T-cell (primary cell): ENCODE results near the gene ATL1. TPM values are rescaled to one million over a fixed set of nuclear protein-coding genes. Genes with fewer than 3 reads are reported as not detected.

Experiments
- ATAC-seq, 4 experiments: fragments of 200-7000 bp in 3 of 4; fragments of 150-1000 bp in 1 of 4; cut with Tn5 transposase; replicated peaks in 1 of 4; 1 replicate in 3 of 4; 2 replicates in 1 of 4; pipeline ENCODE4 v1.10.0; 2021; ENCODE audit warnings: moderate library complexity in 3 of 4, mild to moderate bottlenecking in 2 of 4, moderate number of reproducible peaks in 1 of 4
- CTCF ChIA-PET, 2 donors: fragments of 300-600 bp; sonication (Branson Sonifier 250); formaldehyde crosslinking; loops; one replicate each; lab custom pipeline; 2022; ENCODE audit warnings: antibody characterized with exemption in 2 of 2; lab: Charles Lee
- POLR2A ChIA-PET, 2 donors: fragments of 300-600 bp; sonication (Branson Sonifier 250); formaldehyde crosslinking; loops; one replicate each; lab custom pipeline; 2022; ENCODE audit warnings: antibody characterized with exemption in 2 of 2; lab: Charles Lee
- DNase-seq, 35 experiments: peaks; one replicate each; pipeline versions ENCODE4 v3.0.0 to v3.0.0-alpha.2; 2013 to 2023
- H3K27ac ChIP-seq: one replicate; pipeline ENCODE4 v1.5.1; 2013; ENCODE audit warnings: low read length
- H3K27me3 ChIP-seq, 2 experiments: replicated peaks in 1 of 2; 1 replicate in 1 of 2; 2 replicates in 1 of 2; pipeline versions ENCODE4 v1.6.1 to v1.7.0; 2013; ENCODE audit warnings: low read length in 1 of 2, mixed read lengths in 1 of 2; ENCODE audit not compliant: control insufficient read depth in 2 of 2, insufficient read depth in 2 of 2; ENCODE audit errors: extremely low read depth in 1 of 2
- H3K36me3 ChIP-seq, 2 donors: 1 replicate in 1 of 2; 2 replicates in 1 of 2; pipeline versions ENCODE4 v1.6.1 to v1.7.0; 2013; ENCODE audit warnings: low read length in 1 of 2; ENCODE audit not compliant: control insufficient read depth in 2 of 2, insufficient read depth in 1 of 2; ENCODE audit errors: extremely low read depth in 1 of 2
- H3K4me1 ChIP-seq, 2 experiments: 1 replicate in 1 of 2; 2 replicates in 1 of 2; pipeline versions ENCODE4 v1.6.1 to v1.7.0; 2013; ENCODE audit warnings: low read length in 2 of 2, mixed read lengths in 1 of 2; ENCODE audit not compliant: insufficient read depth in 2 of 2, control insufficient read depth in 1 of 2; ENCODE audit errors: extremely low read depth in 1 of 2
- H3K4me3 ChIP-seq, 2 donors: 1 replicate in 1 of 2; 2 replicates in 1 of 2; pipeline versions ENCODE4 v1.5.1 to v1.7.0; 2013; ENCODE audit warnings: mild to moderate bottlenecking in 2 of 2, low read length in 1 of 2, moderate library complexity in 1 of 2; ENCODE audit not compliant: control insufficient read depth in 1 of 2; ENCODE audit errors: extremely low read depth in 1 of 2
- H3K9me3 ChIP-seq: 2 replicates; pipeline ENCODE4 v1.7.0; 2013
- H3K27ac Mint-ChIP-seq, 2 donors: one replicate each; pipeline ENCODE4 v1.8.0; 2020 to 2021; ENCODE audit warnings: mild to moderate bottlenecking in 2 of 2, mixed read lengths in 2 of 2
- H3K27me3 Mint-ChIP-seq, 2 donors: one replicate each; pipeline ENCODE4 v1.8.0; 2021 to 2022; ENCODE audit warnings: mixed read lengths in 2 of 2
- H3K36me3 Mint-ChIP-seq: one replicate; pipeline ENCODE4 v1.8.0; 2021; ENCODE audit warnings: mixed read lengths
- H3K4me1 Mint-ChIP-seq, 3 donors: one replicate each; pipeline ENCODE4 v1.8.0; 2020 to 2022; ENCODE audit warnings: mixed read lengths in 3 of 3, mild to moderate bottlenecking in 1 of 3
- H3K4me3 Mint-ChIP-seq, 3 donors: one replicate each; pipeline ENCODE4 v1.8.0; 2020 to 2022; ENCODE audit warnings: mild to moderate bottlenecking in 3 of 3, mixed read lengths in 3 of 3, moderate library complexity in 3 of 3
- H3K9me3 Mint-ChIP-seq, 3 donors: one replicate each; pipeline ENCODE4 v1.8.0; 2020 to 2022; ENCODE audit warnings: mixed read lengths in 3 of 3
- WGBS: methylation state at CpG from one replicate; pipeline ENCODE4 v1.1.5; 2013; ENCODE audit warnings: missing lambda C conversion rate; ENCODE audit not compliant: insufficient coverage; 5-methylcytosine and 5-hydroxymethylcytosine counted together
- total RNA-seq, 35 experiments: library from RNA in 6 of 35; stranded (reverse) in 6 of 35; fragments of 120-200 nt in 1 of 35; gene quantifications; one replicate each; pipeline versions ENCODE4 v1.2.1 to v1.2.4 and lab custom pipeline; 2013 to 2026

ATL1 gene
- total RNA-seq, 5 donors from 2014 or later (not counting 1 experiment from before 2014, with no cell fraction given) = 1.2 to 3.2 (median 2.1) TPM

DNA sequence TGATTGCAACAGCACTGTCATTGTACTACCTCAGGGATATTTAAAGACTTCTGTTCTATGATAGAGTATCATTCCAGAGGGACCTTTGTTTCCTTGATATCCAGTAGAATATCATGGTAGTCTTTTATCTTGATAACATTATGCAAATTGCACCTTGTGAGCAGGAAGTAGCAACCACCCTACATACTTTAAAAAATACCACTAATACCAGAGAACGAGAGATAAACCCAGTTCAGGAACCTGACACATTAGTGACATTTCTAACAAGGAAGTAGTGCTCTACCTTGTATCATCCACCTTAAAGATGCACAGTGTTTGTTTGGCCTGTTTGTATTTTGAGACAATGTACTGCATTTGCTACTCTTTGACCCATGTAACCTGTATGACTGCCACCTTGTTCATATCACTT lies 18.8 kb upstream of the ATL1 start:
- DNase-seq (no peak), ATAC-seq (peak in 1 of 4 experiments; percentile 17)
- no peaks in the 10 kb centered on the region for H3K9me3 Mint-ChIP-seq
- no peaks in the 10 kb centered on the region for H3K27me3 Mint-ChIP-seq
- ChIA-PET CTCF (interaction anchor here (0.6 to 3.1 kb wide), 9 partner anchors 173 to 725 kb away, joined by 3 to 16 read pairs (median 5); no protein-coding TSS in a partner anchor), POLR2A (no interaction called here)
- no CpG with 5 or more reads among the region's 1 CpG for WGBS
- H3K4me3 Mint-ChIP-seq = no peak overlapping the region
- no peaks in the 10 kb centered on the region for H3K27me3 ChIP-seq
- peaks cover 13 to 19% (median 14%) of the 10 kb centered on the region in 3 donors for H3K4me1 Mint-ChIP-seq
- H3K4me3 ChIP-seq = no peak overlapping the region
- H3K27ac ChIP-seq = no peak overlapping the region
- no peaks in the 10 kb centered on the region for H3K9me3 ChIP-seq
- peaks cover 0 to 4% of the 10 kb centered on the region in 2 experiments for H3K4me1 ChIP-seq
- H3K27ac Mint-ChIP-seq = peak overlapping the region; percentile 42 to 65
- no peaks in the 10 kb centered on the region for H3K36me3 ChIP-seq
- H3K36me3 Mint-ChIP-seq = peaks cover 3% of the 10 kb centered on the region

DNA sequence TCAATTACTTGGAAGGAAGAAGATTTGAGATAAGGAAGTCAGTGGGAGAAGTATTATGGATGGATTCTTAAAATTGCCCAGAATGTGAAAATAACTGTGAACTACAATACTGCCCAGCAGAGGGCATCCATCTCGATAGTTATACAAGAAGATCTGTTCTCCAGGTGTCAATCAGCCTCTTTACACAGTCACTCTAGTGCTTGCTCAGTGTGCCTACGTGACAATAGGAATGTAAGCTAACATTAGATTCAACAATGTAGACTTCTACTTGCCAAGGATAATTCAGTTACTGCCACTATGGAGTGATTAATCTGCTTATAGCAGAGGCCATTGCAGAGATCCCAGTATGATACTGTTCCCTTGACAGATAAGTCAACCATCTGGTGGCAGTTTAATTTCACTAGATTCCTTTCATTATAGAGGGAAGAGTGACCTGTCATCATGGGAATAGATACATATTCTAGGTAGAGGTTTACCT lies 17.0 kb upstream of the ATL1 start:
- Mint-ChIP-seq H3K27ac (no peak overlapping the region), H3K36me3 (no peaks in the 10 kb centered on the region), H3K9me3 (no peaks in the 10 kb centered on the region), H3K4me3 (no peak overlapping the region), H3K4me1 (peaks cover 13 to 19% (median 14%) of the 10 kb centered on the region in 3 donors), H3K27me3 (no peaks in the 10 kb centered on the region)
- no CpG with 5 or more reads among the region's 2 CpGs for WGBS
- Histone ChIP-seq H3K27me3 (no peaks in the 10 kb centered on the region), H3K4me3 (no peak overlapping the region), H3K36me3 (no peaks in the 10 kb centered on the region), H3K9me3 (no peaks in the 10 kb centered on the region), H3K27ac (no peak overlapping the region), H3K4me1 (peaks cover 0 to 4% of the 10 kb centered on the region in 2 experiments)
- DNase-seq (peak in 24 of 35 experiments; percentile 1 to 69 (median 23)), ATAC-seq (peak; percentile 58 to 72 (median 64))
- ChIA-PET CTCF (interaction anchor here (0.6 to 3.0 kb wide), 12 partner anchors 13 to 332 kb away, joined by 3 to 19 read pairs (median 4); partner anchors contain the start of gene ATL1 (in 1 of the 2)), POLR2A (no interaction called here)

DNA sequence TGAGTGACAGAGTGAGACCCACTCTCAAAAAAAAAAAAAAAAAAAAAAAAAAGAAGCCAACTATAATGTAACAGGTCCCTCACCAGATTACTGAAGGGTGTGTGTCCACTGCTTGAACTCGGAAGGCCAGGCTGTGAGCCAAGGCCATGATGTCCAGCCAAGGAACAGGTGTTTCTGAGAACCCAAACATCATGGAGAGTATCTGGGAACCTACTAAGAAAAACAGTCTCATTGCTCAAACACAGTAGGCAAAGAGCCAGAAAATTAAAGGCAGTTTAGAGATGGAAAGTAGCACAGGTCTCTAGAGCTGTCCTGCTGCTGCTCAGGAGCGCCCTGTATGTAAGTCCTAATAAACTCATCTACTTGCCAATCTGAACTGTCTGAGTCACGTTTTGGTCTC lies 15.0 kb upstream of the ATL1 start:
- H3K9me3 ChIP-seq = no peaks in the 10 kb centered on the region
- H3K4me3 ChIP-seq = no peak overlapping the region
- DNase-seq = no peak
- H3K4me1 Mint-ChIP-seq = peaks cover 13 to 19% (median 14%) of the 10 kb centered on the region in 3 donors
- H3K27ac Mint-ChIP-seq = no peak overlapping the region
- no peaks in the 10 kb centered on the region for H3K27me3 ChIP-seq
- H3K4me3 Mint-ChIP-seq = no peak overlapping the region
- no peak overlapping the region for H3K27ac ChIP-seq
- POLR2A ChIA-PET = no interaction called here
- WGBS = 57% methylated on average over 1 of the region's 3 CpGs
- no peaks in the 10 kb centered on the region for H3K36me3 ChIP-seq
- CTCF ChIA-PET = interaction anchor here (0.6 to 3.0 kb wide), 6 partner anchors 231 to 1774 kb away, joined by 3 to 12 read pairs (median 4); no protein-coding TSS in a partner anchor
- ATAC-seq = no peak
- peaks cover 0 to 4% of the 10 kb centered on the region in 2 experiments for H3K4me1 ChIP-seq
- H3K36me3 Mint-ChIP-seq = no peaks in the 10 kb centered on the region
- H3K27me3 Mint-ChIP-seq = peaks cover 3% of the 10 kb centered on the region in 2 donors
- H3K9me3 Mint-ChIP-seq = no peaks in the 10 kb centered on the region

DNA sequence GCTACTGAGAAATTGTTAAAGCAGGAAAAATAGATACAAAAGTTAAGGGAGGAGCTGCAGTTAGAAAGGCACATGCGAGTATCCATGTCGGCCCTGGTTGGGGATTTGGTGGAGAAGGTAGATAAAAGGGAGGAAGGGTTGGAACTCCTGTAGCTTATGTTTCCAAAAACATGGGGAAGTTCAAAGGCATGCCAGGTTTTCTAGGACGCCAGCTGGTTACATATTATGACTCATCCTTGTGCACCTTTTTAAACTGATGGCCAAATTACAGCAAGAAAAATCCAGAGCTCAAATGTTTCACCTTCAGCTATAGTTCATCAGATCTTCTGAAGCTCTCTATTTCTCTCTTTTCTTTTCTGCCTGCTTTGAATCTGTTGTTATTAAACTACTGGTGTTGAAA lies 14.3 kb upstream of the ATL1 start:
- ATAC-seq = no peak
- CTCF ChIA-PET = interaction anchor here in 1 of 2 donors (1.0 to 1.1 kb wide), 3 partner anchors 230 to 315 kb away, joined by 3 to 4 read pairs (median 3); no protein-coding TSS in a partner anchor
- no peaks in the 10 kb centered on the region for H3K36me3 Mint-ChIP-seq
- 94% methylated on average over 2 of the region's 3 CpGs for WGBS
- no peaks in the 10 kb centered on the region for H3K36me3 ChIP-seq
- no peak overlapping the region for H3K4me3 ChIP-seq
- DNase-seq = no peak
- H3K4me1 ChIP-seq = peaks cover 0 to 4% of the 10 kb centered on the region in 2 experiments
- H3K9me3 Mint-ChIP-seq = peaks cover 0 to under 1% (median under 1%) of the 10 kb centered on the region in 3 donors
- no peak overlapping the region for H3K27ac ChIP-seq
- H3K9me3 ChIP-seq = no peaks in the 10 kb centered on the region
- no peak overlapping the region for H3K27ac Mint-ChIP-seq
- H3K27me3 ChIP-seq = no peaks in the 10 kb centered on the region
- POLR2A ChIA-PET = interaction anchor here in 1 of 2 donors (0.6 kb wide), 2 partner anchors 315 to 352 kb away, joined by 3 to 8 read pairs; no protein-coding TSS in a partner anchor
- H3K4me1 Mint-ChIP-seq = peaks cover 13 to 19% (median 14%) of the 10 kb centered on the region in 3 donors
- peaks cover 3% of the 10 kb centered on the region in 2 donors for H3K27me3 Mint-ChIP-seq
- no peak overlapping the region for H3K4me3 Mint-ChIP-seq

DNA sequence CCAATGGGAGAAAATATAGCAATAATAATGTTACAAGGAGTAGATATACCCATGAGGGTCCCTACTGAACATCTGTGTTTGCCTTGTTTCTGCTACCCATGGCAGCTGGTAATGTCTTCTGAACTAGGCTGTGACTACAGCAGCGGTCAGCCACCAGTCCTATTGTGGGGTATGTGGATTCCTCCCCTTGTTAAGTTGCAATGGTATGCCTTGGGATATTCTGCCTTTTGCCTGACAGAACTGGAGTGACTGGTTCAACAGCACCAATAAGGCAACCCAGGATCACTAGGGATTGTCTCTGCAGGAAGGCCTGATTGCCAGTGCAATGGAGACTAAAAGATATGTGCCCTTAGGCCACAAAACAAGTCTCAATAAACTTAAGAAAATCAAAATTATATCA lies 9.7 kb upstream of the ATL1 start:
- CTCF ChIA-PET = no interaction called here
- no peak overlapping the region for H3K27ac ChIP-seq
- ATAC-seq = no peak
- peaks cover 0 to 4% of the 10 kb centered on the region in 2 experiments for H3K27me3 ChIP-seq
- H3K4me3 ChIP-seq = no peak overlapping the region
- H3K4me1 ChIP-seq = no peaks in the 10 kb centered on the region
- Mint-ChIP-seq H3K27ac (no peak overlapping the region), H3K9me3 (peaks cover 5 to 13% (median 12%) of the 10 kb centered on the region in 3 donors), H3K27me3 (peaks cover 16 to 26% of the 10 kb centered on the region in 2 donors), H3K36me3 (no peaks in the 10 kb centered on the region), H3K4me3 (no peak overlapping the region), H3K4me1 (peaks cover 4 to 7% (median 5%) of the 10 kb centered on the region in 3 donors)
- POLR2A ChIA-PET = interaction anchor here in 1 of 2 donors (0.6 kb wide), 1 partner anchor 218 kb away, joined by 7 read pairs; no protein-coding TSS in a partner anchor
- no peaks in the 10 kb centered on the region for H3K36me3 ChIP-seq
- 83% methylated on average over 1 of the region's 1 CpG for WGBS
- DNase-seq = no peak
- H3K9me3 ChIP-seq = no peaks in the 10 kb centered on the region

DNA sequence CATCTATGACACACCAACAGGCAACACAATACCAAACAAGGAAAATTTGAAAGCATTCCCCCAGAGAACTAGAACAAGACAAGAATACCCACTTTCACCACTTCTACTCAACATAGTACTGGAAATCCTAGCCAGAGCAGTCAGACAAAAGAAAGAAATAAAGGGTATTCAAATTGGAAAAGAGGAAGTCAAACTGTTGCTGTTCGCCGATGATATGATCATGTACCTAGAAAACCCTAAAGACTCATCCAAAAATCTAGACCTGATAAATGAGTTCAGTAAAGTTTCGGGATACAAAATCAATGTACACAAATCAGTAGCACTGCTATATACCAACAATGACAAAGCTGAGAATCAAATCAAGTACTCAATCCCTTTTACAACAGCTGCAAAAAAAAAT lies 8.1 kb upstream of the ATL1 start:
- ATAC-seq = no peak
- POLR2A ChIA-PET = no interaction called here
- Histone ChIP-seq H3K27me3 (peaks cover 0 to 7% of the 10 kb centered on the region in 2 experiments), H3K4me1 (no peaks in the 10 kb centered on the region), H3K36me3 (no peaks in the 10 kb centered on the region), H3K4me3 (no peak overlapping the region), H3K27ac (no peak overlapping the region), H3K9me3 (no peaks in the 10 kb centered on the region)
- CTCF ChIA-PET = interaction anchor here in 1 of 2 donors (1.0 kb wide), 1 partner anchor 242 kb away, joined by 3 read pairs; no protein-coding TSS in a partner anchor
- H3K36me3 Mint-ChIP-seq = no peaks in the 10 kb centered on the region
- H3K9me3 Mint-ChIP-seq = peaks cover 5 to 13% (median 12%) of the 10 kb centered on the region in 3 donors
- H3K4me1 Mint-ChIP-seq = peaks cover 4 to 7% (median 5%) of the 10 kb centered on the region in 3 donors
- no peak overlapping the region for H3K4me3 Mint-ChIP-seq
- no peak overlapping the region for H3K27ac Mint-ChIP-seq
- DNase-seq = no peak
- no CpG with 5 or more reads among the region's 3 CpGs for WGBS
- peaks cover 24 to 31% of the 10 kb centered on the region in 2 donors for H3K27me3 Mint-ChIP-seq
